Right renal cortex interstitium (tissue), 3 donors: ENCODE measurements around the gene ITIH2. TPM values are rescaled to one million over a fixed set of nuclear protein-coding genes. Genes with fewer than 3 reads are reported as not detected.

Source experiments
- DNase-seq, 3 donors: peaks; one replicate each; pipeline ENCODE4 v3.0.0-alpha.2; 2013; ENCODE audit warnings: low read depth in 3 of 3, low spot score in 2 of 3
- polyA plus RNA-seq, 3 donors: library from polyadenylated mRNA; unstranded; fragments of 120-200 nt; gene quantifications; one replicate each; pipeline ENCODE4 v1.2.1, GENCODE V29; 2013; ENCODE audit not compliant: insufficient read length in 3 of 3

ITIH2 gene
- polyA plus RNA-seq, 3 donors = 0.19 to 0.61 (median 0.42) TPM

DNA sequence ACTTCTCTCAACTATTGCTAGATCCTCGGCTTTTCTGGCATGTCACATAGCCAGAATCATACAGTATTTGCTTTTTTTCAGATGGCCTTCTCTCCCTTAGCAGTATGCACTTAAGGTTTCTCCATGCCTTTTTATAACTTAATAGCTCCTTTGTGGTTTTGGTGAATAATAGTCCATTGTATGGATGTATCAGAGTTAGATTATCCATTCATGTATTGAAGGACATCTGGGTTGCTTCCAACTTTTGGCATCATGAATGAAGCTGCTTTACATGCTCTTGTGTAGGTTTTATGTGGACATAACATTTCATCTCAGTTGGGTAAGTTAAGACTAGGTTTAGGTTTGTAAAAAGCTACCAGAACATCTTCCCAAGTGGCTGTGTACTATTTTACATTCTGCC is 89.4 kb downstream of the ITIH2 start:
- DNase-seq = no peak

DNA sequence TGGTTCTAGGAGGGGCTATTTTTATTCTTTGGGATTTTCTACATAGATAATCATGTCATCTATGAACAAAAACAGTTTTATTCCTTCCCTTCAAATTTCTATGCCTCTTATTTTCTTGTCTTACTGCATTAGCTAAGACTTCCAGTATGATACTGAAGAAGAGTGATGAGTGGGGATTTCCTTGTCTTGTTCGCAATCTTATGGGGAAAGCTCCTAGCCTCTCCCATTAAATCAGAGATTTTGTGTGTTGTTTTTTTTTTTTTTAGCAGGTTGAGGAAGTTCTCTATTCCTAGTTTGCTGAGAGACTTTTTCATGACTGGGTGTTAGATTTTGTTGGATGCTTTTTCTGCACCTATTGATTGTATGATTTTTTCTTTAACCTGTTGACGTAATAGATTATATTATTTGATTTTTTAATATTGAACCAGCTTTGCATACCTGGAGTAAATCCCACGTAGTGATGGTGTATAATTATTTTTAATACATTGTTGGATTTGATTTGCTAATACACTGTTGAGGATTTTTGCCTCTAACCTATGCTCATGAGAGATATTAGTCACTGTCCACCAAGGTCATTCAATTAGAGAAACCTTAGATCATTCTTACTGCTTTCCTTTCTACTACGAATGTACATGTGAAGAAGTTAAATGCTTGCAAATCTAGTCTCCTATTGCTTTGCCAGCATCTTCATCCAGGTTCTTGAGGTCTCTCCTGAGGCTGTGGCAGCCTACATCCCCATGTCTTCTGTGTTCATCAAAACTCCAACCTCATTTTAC is 91.3 kb downstream of the ITIH2 start:
- no peak for DNase-seq

DNA sequence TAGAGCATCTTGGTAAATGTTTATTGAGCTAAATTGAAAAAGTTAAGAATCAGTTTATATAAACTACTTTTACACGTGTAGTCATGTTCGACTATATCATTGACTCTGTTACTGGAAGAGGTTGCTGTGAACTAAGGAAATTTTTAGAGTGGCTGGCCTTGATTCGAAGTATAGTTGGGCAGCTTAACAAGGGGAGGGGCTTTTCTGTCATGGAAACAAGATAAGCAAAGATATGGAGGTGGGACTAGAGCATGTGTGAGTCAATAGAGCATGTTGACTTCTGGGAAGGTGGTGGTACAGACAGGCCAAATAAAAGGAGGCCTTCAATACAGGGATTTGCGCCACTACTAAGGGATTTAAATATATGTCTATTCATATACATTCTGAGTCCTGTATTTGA is 92.5 kb downstream of the ITIH2 start:
- no peak for DNase-seq

DNA sequence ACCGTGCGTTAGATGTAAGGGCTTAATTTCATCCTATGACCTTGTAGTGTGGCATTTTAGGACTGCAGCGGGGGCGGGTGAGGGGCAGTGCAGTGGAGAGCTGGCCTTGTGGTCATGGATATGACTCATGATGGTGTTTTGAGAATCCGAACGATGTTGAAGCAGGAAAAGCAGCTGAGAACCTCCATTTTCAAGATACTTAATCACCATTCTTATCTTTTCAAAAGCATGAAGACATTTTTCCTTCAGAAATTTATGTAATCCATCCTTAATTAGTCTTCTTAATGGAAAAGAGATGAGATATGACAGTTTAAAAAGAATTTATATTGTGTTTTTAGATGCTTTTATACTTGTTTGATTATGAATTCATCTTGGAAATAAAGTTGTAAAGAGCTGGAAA is 94.5 kb downstream of the ITIH2 start:
- no peak for DNase-seq

Other genes with a start within 250 kb of the ITIH2 start
- gene ITIH5, start 36.4 kb upstream of the ITIH2 start, polyA plus RNA-seq = 10 to 100 TPM; 21.9 to 25.9 (median 24.2) TPM
- gene KIN, start 84.7 kb downstream of the ITIH2 start, polyA plus RNA-seq = 10 to 100 TPM; 23.5 to 25.0 (median 23.6) TPM
- 100 to 1,000 TPM; 426 to 453 (median 442) TPM for gene ATP5F1C, start 84.9 kb downstream of the ITIH2 start, polyA plus RNA-seq
- 10 to 100 TPM; 11.4 to 12.0 (median 11.5) TPM for gene TAF3, start 115.2 kb downstream of the ITIH2 start, polyA plus RNA-seq